Stimulated activated CD8-positive, alpha-beta memory T cell treated with anti-CD3 and anti-CD28 coated beads, Interleukin-2, amount 100 ng/mL, for 1 hour (primary cell): Measurements from ENCODE around the gene PAGR1.
"Not testable (repeated sequence)": the region's sequence is repeated elsewhere in the genome, so short reads cannot be mapped to it uniquely, and the experiment has no call there.

Experiments used
- DNase-seq, 2 donors: peaks; one replicate each; pipeline ENCODE4 v3.0.0-alpha.2; 2020; ENCODE audit warnings: low read depth in 2 of 2

PAGR1 gene

GRCh38 chr16:29815793-29816693, at the start of gene PAGR1:
Gene PAGR1, plus strand, starts transcription at chr16:29816152. Its CDS starts 374 bp downstream, at chr16:29816526.
- DNase-seq: peak; percentile 96

DNA sequence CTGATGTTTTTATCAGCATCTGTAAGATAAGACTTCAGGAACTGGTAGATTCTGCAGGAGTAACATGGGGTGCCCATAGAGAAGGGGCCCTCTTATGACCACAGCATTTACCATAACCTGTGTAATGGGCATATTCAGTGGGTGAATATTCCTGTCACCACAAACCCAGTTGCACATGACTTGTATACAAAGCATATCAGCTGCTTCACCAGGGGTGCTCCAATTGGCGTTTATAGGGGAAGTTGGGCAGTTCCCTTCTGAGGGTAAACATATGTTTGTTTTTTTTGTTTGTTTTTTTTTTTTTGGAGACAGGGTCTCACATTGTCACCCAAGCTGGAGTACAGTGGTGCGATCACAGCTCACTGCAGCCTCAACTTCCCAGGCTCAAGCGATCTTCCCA, 49.4 kb upstream of the PAGR1 start:
- DNase-seq: no peak

GRCh38 chr16:29767062-29767461, 48.9 kb upstream of the PAGR1 start:
- DNase-seq: no peak

DNA sequence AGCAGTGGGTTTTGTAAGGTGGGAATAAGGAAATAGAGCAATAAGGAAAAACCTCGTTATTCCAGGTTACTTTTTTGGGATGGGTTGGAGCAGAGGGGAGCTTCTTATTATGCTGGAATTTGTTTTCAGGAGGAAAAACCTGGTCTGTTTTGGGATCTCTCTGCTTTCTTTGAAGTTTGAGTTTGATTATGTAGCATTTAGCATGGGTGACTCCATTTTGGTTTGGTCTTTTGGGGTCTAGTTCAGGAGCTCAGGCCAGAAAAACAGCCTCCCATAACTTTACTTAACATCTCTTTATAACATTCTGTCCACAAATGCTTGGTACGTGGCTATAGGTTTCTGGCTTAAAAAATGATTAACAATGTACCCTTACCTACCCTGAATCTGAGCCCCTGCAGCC, 46.4 kb upstream of the PAGR1 start:
- no peak for DNase-seq

DNA sequence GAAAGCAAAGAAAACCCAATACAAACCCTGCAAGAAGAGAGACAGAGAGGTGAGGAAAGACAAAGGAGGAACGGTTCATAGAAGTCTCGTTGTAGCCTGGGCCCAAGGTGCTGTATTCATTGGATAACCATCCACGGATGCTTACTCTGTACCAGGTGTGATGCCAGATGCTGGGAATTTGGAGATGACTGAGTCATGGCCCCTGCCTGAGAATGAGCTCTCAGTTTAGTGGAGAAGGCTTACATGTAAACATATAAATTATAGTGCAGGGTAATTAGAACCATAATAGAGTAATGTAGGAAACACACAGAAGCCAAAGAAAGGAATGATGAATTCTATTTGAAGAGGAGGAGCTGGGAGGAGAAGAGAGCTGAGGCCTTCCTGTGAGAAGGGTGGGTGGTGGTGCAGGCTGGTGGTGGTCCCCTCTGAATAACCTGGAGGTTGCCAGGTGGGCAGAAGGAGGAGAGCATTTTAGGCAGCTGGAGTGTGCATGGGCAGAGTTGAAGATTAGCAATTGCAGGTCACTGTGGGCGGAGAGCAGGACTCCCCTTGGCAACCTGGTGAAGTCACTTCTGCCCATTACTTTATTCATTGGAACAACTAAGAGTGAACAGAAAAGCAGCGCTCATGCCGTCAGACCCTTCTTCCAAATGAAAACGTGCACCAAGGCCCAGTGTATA, 45.6 kb upstream of the PAGR1 start:
- no peak for DNase-seq

GRCh38 chr16:29772330-29772729, 43.6 kb upstream of the PAGR1 start:
- DNase-seq: not testable (repeated sequence)

- DNase-seq: no peak
Measured at GRCh38 chr16:29774730-29775129, 41.2 kb upstream of the PAGR1 start.

- DNase-seq: no peak
Measured at GRCh38 chr16:29775742-29776408, 40.1 kb upstream of the PAGR1 start.

- DNase-seq: no peak
Measured at GRCh38 chr16:29777576-29778350, 38.2 kb upstream of the PAGR1 start, which contains the start of gene ZG16. Gene ZG16, plus strand, starts transcription at chr16:29778256. Its CDS starts 1,011 bp downstream, at chr16:29779267.

DNA sequence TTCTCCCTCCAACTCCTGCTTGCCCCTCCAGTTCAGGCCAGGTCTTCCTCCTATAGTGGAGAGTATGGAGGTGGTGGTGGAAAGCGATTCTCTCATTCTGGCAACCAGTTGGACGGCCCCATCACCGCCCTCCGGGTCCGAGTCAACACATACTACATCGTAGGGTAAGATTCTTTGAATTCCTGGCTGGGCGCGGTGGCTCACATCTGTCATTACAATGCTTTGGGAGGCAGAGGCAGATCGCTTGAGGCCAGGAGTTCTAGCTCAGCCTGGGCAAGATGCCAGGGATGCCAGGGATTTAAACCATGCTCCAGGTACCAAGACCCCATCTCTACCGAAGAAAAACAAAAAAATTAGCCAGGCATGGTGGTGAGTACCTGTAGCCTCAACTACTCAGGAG, 36.5 kb upstream of the PAGR1 start:
- DNase-seq: no peak

- not testable (repeated sequence) for DNase-seq
Measured at GRCh38 chr16:29783094-29783953, 32.6 kb upstream of the PAGR1 start.

DNA sequence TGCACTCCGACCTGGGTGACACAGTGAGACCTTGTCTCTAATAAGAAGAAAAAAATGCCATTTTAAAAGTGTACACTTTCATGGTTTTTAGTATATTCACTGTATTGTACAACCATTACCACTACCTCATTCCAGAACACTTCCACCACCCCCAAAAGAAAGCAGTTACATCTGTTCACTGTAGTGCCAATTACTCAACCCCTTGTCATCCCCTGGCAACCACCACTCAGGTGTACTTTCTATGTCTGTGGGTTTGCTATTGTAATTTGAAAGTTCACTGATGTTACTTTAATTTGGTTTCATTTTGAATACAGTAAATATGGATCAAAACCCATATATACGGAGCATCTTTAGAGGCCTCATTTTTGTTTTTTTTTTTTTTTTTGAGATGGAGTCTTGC, 31.8 kb upstream of the PAGR1 start:
- no peak for DNase-seq

DNA sequence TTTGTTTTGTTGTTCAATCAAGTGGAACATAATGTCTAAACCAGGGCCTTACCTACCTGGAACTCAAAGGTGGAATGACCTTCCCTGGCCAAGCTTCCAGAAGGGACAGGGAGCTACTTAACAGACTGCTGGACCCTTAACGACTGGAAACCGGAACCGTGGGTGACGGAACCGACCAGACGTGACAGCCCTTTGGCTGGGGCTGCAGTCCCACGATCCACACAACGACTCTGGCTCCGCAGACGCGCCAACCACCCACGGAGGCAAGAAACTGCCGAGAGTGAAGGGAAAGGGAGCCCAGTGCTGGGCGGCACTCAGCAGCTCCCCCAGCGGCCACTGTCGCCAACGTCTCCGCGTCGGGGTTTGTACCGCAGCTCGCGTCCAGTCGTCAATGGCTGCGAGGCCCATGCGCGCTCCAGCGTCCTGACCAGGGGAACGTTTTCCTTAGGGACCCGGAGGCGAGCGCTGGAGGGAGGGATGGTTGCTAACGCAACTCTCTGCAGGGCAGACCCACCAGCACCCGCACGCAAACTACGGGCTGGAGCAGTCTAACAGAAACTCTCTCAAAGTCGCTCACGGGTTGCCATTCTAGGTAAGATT, 31.0 kb upstream of the PAGR1 start:
- peak; percentile 49 to 59 for DNase-seq

DNA sequence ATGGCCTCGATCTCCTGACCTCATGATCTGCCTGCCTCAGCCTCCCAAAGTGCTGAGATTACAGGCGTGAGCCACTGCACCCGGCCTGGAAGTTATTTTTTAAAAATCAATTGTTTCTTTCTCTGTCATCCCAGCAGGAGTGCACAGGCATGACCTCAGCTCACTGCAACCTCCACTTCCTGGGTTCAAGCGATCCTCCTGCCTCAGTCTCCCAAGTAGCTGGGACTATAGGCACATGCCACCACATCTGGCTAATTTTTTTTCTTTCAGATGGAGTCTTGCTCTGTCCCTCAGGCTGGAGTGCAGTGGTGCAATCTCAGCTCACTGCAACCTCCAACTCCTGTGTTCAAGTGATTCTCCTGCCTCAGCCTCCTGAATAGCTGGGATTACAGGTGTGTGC, 28.8 kb upstream of the PAGR1 start:
- not testable (repeated sequence) for DNase-seq

- DNase-seq: no peak
Measured at GRCh38 chr16:29789775-29790182, 26.2 kb upstream of the PAGR1 start.

- DNase-seq: peak; percentile 100
Measured at GRCh38 chr16:29790183-29790948, 25.6 kb upstream of the PAGR1 start, which contains the start of gene KIF22. Gene KIF22, plus strand, starts transcription at chr16:29790751. Its CDS starts 9 bp downstream, at chr16:29790760.

DNA sequence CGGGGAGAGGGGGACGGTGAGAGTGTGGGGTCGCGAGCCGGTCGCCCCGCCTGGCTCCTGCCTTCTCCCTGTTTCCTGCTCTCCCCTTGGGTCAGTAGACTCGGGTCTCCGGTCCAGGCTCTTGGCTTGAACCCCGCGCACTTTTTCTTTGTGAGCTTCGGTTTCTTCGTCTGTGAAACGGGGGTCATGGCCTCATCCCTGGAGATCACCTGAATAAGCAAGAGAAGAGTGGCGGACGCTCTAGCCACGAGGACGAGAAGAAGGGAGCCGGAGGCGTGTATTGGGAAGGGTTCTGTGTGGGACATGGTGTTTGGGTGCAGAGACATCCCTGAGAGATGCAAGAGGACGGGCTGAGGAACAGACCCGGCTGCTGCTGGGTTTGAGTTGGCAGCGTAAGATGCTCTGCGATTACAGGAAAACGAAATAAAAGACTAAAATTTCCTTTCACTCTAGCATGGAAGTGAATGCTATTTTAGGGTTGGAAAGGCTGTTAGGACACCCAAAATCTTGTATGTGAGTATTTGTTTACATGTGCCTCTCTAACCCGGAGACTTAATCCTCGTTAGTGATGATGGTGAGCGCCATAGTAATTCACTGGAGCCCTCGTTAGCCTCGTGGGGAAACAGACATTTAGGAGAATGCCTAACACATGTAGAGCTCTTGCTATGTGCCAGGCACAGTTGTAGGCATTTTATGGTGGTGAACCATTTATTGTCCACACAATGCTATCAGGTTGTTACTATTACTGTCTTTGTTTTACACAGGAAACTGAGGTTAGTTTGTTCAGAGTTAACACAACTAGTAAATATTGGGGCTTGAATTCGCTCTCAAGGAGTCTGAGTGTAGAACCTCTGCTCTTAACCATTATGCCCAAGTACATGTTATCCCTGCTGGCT, 24.8 kb upstream of the PAGR1 start:
- DNase-seq: no peak
